Myometrial cell (primary cell): ENCODE results near the gene KLHL8. TPM values are rescaled to one million over a fixed set of nuclear protein-coding genes. Genes with fewer than 3 reads are reported as not detected.

Source experiments
- total RNA-seq: library from RNA; depleted of rRNA; stranded (reverse); fragments of >200 nt; gene quantifications from 2 replicates; pipeline ENCODE4 v1.2.3, GENCODE V29; 2015

KLHL8 gene
- 1.7 and 5.3 TPM in 2 replicates for total RNA-seq

GRCh38 chr4:87220094-87220822 lies at the start of gene KLHL8:
KLHL8 (minus strand) TSS chr4:87220618; CDS start chr4:87195539, 25,079 bp downstream.

Other genes starting within 250 kb of the KLHL8 start
- under 0.01 and 1.1 TPM in 2 replicates for gene HSD17B13, start 102.3 kb upstream of the KLHL8 start, total RNA-seq
- gene HSD17B11, start 170.6 kb upstream of the KLHL8 start, total RNA-seq, result 33.8 and 36.6 TPM in 2 replicates
- gene NUDT9, start 202.0 kb upstream of the KLHL8 start, total RNA-seq, result 11.9 and 13.5 TPM in 2 replicates